ENCODE measurements around the gene PCDHGB5. TPM values are rescaled to one million over a fixed set of nuclear protein-coding genes. Genes with fewer than 3 reads are reported as not detected.

Gene PCDHGB5
- 1.9 to 2.5 TPM (median 2.1 TPM) in 5 replicates for total RNA-seq (2022; extraction: Qiagen RNA extraction; ENCODE audit: low read depth)

GRCh38 chr5:141397756-141398551, at the start of gene PCDHGB5:
PCDHGB5 (plus strand) TSS chr5:141397947; CDS start chr5:141398128, 181 bp downstream.

DNA sequence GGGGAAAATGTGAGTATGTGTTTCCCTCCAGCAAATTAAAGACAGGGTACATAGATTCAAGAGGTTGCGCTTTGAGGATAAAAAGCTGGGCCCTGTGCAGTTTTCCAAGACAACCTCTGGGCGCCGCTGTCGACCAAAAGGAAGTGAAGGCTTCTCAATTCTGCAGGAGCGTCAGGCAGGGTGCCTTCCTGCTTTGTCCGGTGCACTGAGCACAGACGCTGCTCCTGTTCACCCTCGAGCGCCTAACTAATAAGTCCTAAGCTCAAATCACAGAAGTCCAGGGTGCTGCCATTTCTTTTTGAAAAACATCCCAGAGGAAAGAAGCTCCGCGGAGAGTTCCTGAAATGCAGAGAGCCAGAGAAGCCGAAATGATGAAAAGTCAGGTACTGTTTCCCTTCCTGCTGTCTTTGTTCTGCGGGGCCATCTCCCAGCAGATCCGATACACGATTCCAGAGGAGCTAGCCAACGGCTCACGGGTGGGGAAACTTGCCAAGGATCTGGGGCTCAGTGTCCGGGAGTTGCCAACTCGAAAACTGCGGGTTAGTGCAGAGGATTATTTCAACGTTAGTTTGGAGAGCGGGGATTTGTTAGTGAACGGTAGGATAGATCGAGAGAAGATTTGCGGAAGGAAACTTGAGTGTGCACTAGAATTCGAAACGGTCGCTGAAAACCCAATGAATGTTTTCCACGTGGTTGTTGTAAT, 47.7 kb upstream of the PCDHGB5 start, which contains the start of gene PCDHGB1:
Gene PCDHGB1, plus strand, starts transcription at position 183 of the 703 bp plus-strand sequence. Its CDS starts 162 bp downstream, at position 345.

DNA sequence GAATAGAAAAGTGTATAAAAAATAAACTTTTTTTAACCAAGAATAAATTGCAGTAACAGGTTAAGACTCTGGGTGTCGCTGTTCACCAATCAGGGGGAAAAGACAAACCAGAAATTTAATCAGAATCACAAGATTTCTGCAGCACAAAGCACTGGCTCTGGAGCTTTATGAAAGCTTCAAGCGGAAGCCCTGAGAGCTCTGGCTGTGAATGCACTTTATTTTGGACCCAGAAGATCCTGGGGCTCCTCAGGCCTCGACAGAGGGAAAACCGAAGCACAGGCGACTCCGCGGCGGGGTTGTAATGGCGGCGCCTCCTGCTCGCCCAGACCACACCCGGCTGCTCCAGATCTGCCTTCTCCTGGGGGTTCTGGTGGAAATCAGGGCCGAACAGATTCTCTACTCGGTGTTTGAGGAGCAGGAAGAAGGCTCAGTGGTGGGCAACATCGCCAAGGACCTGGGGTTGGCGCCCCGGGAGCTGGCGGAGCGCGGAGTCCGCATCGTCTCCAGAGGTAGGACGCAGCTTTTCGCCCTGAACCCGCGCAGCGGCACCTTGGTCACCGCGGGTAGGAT, 42.8 kb upstream of the PCDHGB5 start, which contains the start of gene PCDHGA4:
Gene PCDHGA4, plus strand, starts transcription at position 122 of the 570 bp plus-strand sequence. Its CDS starts 87 bp downstream, at position 209.

DNA sequence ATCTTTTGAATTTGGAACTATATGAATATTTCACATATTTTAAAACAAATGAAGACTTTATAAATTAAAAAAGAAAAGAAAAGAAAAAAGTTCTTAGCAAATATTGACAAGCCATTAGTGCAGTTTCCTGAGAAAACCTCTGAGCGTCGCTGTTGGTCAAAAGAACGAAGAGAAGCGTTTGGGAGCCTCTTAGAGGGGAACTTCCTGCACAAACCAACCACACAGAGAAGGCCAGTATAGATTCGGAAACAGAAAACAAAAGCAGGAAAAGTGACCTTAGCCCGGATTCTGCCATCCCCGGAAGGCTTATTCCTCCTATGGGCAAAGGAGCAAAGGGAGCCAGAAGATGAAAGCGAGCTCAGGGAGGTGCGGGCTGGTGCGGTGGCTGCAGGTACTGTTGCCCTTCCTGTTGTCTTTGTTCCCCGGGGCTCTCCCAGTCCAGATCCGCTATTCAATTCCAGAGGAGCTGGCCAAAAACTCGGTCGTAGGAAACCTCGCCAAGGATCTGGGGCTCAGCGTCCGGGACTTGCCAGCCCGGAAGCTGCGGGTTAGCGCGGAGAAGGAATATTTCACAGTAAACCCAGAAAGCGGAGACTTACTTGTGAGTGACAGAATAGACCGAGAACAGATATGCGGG, 37.8 kb upstream of the PCDHGB5 start, which contains the start of gene PCDHGB2:
Gene PCDHGB2, plus strand, starts transcription at position 205 of the 637 bp plus-strand sequence. Its CDS starts 142 bp downstream, at position 347.

DNA sequence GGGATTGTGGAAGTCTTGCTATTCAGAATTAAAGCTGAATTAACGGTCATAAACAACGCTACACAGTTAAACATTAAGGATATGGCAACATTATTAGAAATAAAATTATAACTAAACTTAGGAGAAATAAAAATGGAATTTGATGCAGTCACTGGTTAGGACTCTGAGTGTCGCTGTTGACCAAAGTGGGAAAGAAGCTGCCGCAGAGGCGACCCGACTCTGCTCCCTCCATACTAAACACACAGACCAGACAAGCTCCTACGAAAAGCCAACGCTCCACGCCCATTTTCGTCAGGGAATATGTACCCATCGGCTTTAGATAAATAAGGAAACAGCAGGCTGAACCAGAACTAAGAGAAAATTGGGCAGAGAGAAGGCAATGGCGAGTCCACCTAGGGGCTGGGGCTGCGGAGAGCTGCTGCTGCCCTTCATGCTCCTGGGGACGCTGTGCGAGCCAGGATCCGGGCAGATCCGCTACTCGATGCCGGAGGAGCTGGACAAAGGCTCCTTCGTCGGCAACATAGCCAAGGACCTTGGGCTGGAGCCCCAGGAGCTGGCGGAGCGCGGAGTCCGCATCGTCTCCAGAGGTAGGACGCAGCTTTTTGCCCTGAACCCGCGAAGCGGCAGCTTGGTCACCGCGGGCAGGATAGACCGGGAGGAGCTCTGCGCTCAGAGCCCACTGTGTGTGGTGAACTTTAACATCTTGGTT, 33.6 kb upstream of the PCDHGB5 start, which contains the start of gene PCDHGA5:
Gene PCDHGA5, plus strand, starts transcription at position 211 of the 709 bp plus-strand sequence. Its CDS starts 169 bp downstream, at position 380.

GRCh38 chr5:141369994-141370848, 27.5 kb upstream of the PCDHGB5 start, which contains the start of gene PCDHGB3:
PCDHGB3 (plus strand) TSS chr5:141370242; CDS start chr5:141370395, 153 bp downstream.

DNA sequence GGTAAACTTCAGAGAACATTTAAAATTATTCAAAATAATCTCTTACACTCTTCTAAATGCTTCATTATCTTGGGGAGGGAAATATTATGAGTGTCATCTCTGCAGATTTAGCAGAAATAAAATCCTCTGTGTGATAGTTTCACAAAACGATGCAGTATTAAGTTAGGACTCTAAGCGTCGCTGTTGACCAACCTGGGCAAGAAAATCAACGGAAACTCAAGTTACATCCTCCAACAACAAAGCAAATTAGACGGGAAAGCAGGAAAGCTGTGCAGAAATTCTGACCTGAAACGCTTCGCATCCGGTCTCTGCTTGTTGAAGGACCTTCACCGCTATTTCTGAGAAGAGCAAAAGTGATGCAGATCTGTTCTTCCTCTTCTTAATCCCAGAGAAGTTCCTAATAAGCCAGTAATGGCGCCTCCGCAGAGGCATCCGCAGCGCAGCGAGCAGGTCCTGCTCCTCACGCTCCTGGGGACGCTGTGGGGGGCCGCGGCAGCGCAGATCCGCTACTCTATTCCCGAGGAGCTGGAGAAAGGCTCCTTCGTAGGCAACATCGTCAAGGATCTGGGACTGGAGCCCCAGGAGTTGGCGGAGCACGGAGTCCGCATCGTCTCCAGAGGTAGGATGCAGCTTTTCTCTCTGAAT, 24.0 kb upstream of the PCDHGB5 start, which contains the start of gene PCDHGA6:
Gene PCDHGA6, plus strand, starts transcription at position 219 of the 645 bp plus-strand sequence. Its CDS starts 193 bp downstream, at position 412.

DNA sequence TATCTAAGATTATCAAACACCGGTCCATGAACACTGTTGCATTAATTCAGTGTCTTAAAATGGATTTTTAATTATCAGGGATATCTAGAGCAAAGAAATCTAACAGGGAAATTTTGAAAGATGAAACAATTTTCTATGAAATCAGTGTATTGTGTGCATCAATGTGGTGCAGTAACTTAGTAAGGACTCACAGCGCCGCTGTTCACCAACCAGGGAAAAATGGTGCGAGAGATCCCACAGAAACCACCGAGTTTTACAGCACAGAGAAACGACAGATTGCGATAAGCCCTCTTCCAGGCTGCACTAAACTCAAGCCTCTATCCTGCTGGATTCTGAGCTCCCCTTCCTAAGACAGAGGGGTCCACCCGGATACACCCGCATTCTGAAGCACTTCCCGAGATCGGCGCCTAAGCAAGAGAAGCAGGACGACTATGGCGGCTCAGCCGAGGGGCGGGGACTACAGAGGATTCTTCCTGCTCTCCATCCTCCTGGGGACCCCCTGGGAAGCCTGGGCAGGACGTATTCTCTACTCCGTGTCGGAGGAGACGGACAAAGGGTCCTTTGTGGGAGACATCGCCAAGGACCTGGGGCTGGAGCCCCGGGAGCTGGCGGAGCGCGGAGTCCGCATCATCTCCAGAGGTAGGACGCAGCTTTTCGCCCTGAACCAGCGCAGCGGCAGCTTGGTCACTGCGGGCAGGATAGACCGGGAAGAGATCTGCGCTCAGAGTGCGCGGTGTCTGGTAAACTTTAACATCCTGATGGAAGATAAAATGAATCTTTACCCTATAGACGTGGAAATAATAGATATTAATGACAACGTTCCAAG, 15.1 kb upstream of the PCDHGB5 start, which contains the start of gene PCDHGA7:
Gene PCDHGA7, plus strand, starts transcription at position 274 of the 826 bp plus-strand sequence. Its CDS starts 158 bp downstream, at position 432.

DNA sequence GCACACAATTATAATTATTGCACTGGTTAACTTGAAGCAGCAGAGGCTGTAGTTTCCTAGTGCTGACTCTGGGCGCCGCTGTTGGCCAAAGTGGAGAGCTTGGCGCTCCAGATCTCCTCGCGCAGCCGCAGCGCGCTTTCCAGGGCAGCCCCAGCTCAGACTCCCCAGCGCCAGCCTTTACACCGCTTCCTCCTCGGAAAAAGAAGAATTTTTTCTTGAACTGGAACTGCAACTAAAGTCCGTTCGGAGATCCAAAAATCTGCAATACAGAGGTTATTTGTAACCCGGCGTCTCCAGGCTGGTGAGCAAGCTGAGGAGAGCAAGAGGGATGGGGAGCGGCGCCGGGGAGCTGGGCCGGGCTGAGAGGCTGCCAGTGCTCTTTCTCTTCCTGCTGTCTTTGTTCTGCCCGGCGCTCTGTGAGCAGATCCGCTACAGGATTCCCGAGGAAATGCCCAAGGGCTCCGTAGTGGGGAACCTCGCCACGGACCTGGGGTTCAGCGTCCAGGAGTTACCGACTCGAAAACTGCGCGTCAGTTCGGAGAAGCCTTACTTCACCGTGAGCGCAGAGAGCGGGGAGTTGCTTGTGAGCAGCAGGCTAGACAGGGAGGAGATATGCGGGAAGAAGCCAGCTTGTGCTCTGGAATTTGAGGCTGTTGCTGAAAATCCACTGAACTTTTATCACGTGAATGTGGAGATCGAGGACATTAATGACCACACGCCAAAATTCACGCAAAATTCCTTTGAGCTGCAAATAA, 10.0 kb upstream of the PCDHGB5 start, which contains the start of gene PCDHGB4:
Gene PCDHGB4, plus strand, starts transcription at position 142 of the 755 bp plus-strand sequence. Its CDS starts 187 bp downstream, at position 329.

DNA sequence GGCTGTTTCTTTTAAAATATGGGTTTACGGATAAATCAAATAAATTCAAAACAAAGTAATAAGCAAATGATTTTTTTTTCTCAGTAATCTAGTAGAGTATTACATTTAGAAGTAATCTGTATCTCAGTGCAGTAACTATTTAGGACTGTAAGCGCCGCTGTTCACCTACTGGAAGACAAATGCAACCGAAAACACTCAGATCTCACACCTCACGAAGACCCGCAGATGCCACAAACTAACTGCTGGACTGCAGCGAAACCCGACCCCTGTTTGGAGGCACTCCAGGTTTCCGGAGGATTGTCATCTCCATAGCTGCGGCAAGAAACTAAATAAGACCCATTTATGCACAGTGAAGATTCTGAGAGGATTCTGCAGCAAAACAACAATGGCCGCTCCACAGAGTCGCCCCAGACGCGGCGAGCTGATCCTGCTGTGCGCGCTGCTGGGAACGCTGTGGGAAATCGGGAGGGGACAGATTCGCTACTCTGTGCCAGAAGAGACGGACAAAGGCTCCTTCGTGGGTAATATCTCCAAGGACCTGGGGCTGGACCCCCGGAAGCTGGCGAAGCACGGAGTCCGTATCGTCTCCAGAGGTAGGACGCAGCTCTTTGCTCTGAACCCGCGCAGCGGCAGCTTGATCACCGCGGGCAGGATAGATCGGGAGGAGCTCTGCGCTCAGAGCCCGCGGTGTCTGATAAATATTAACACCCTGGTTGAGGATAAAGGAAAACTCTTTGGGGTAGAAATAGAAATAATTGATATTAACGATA, 5.1 kb upstream of the PCDHGB5 start, which contains the start of gene PCDHGA8:
Gene PCDHGA8, plus strand, starts transcription at position 205 of the 770 bp plus-strand sequence. Its CDS starts 181 bp downstream, at position 386.

DNA sequence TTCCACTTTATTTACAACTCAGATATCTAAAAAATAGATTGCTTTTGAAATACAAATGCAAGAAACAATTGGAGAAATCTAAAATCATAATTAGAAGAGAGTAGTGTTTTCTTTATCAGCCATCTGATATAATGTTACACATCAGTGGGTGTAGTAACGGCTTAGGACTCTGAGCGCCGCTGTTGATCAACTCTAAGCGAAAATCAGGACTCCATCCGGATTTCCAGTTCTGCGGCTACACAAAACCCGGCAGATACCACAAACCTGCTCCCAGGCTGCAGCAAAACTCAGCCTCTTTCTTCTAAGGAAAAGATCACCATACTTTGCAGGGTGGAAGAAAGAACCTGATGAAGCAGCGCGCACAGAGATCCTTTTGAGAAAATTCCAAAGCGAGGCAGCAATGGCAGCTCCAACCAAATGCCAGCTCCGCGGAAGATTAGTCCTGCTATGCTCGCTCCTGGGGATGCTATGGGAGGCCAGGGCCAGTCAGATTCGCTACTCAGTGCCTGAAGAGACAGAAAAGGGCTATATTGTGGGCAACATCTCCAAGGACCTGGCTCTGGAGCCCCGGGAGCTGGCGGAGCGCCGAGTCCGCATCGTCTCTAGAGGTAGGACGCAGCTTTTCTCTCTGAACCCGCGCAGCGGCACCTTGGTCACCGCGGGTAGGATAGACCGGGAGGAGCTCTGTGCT, 5.0 kb downstream of the PCDHGB5 start, which contains the start of gene PCDHGA9:
Gene PCDHGA9, plus strand, starts transcription at position 226 of the 691 bp plus-strand sequence. Its CDS starts 175 bp downstream, at position 401.

DNA sequence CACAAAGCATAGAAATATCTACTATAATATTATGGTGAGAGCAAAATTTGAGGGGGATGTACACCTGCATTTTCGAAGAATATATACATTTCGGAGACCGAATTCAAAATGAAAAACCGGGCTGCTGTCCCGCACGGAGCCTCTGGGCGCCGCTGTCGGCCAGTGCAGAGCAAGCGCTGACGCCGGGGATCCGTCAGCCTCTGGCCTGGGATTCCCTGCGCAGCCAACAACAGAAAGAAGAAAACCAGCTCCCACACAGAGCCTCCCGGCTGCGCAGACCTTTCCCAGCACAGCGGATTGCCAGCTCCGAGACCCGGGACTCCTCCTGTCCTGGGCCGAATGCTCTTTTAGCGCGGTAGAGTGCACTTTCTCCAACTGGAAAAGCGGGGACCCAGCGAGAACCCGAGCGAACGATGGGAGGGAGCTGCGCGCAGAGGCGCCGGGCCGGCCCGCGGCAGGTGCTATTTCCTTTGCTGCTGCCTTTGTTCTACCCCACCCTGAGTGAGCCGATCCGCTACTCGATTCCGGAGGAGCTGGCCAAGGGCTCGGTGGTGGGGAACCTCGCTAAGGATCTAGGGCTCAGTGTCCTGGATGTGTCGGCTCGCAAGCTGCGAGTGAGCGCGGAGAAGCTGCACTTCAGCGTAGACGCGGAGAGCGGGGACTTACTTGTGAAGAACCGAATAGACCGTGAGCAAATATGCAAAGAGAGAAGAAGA, 10.2 kb downstream of the PCDHGB5 start, which contains the start of gene PCDHGB6:
Gene PCDHGB6, plus strand, starts transcription at position 232 of the 716 bp plus-strand sequence. Its CDS starts 182 bp downstream, at position 414.

DNA sequence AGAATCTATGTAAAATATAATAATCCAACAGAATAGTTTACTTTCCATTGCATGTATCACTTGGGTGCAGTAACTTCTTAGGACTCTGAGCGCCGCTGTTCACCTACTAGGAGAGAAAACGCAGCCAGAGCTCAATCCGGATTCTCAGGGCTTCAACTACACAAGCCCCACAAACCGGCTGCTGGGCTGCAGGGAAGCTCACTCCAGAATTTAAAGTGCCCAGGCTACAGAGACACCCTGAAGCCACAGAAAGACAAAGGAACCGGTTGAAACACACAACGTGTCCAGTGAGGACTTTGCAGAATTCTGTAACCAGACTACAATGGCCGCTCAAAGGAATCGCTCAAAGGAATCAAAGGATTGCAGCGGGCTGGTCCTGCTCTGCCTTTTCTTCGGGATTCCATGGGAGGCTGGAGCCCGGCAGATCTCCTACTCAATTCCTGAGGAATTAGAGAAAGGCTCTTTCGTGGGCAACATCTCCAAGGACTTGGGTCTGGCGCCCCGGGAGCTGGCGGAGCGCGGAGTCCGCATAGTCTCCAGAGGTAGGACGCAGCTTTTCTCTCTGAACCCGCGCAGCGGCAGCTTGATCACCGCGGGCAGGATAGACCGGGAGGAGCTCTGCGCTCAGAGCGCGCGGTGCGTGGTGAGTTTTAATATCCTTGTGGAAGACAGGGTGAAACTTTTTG, 15.2 kb downstream of the PCDHGB5 start, which contains the start of gene PCDHGA10:
Gene PCDHGA10, plus strand, starts transcription at position 134 of the 686 bp plus-strand sequence. Its CDS starts 189 bp downstream, at position 323.

DNA sequence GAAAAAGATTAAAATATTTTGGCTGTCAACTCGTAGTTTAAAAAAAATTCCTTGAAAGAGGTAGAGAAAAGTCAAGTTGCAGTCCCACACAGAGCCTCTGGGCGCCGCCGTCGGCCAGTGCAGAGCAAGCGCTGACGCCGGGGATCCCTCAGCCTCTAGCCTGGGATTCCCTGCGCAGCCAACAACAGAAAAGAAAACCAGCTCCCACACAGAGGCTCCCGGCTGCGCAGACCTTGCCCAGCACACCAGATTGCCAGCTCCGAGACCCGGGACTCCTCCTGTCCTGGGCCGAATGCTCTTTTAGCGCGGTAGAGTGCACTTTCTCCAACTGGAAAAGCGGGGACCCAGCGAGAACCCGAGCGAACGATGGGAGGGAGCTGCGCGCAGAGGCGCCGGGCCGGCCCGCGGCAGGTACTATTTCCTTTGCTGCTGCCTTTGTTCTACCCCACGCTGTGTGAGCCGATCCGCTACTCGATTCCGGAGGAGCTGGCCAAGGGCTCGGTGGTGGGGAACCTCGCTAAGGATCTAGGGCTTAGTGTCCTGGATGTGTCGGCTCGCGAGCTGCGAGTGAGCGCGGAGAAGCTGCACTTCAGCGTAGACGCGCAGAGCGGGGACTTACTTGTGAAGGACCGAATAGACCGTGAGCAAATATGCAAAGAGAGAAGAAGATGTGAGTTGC, 19.9 kb downstream of the PCDHGB5 start, which contains the start of gene PCDHGB7:
Gene PCDHGB7, plus strand, starts transcription at position 184 of the 679 bp plus-strand sequence. Its CDS starts 183 bp downstream, at position 367.

